Measurements from ENCODE around the gene BOC.

The BOC gene

DNA sequence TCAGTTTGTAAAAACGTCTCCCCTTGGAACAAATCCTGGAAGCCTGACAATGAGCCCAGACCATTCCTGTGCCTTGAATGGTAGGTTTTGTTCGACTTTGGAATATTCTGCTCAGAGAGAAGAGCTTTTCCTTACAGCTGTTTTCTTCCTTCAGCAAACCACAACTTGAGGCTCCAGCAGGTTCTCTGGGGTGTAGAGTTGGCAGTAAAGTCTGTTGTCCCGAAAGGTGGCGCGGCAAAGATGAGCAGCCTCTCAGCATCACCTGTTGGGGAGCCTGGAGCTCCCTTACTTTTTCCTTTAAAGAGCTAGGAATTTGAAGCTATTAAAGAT is 65.4 kb downstream of the BOC start:
- no peaks in the 10 kb centered on the region for H3K9me3 Mint-ChIP-seq
- H3K36me3 Mint-ChIP-seq (ENCODE audit: low read depth), result peaks cover 88% of the 10 kb centered on the region
- TF ChIP-seq, protein P1, sequence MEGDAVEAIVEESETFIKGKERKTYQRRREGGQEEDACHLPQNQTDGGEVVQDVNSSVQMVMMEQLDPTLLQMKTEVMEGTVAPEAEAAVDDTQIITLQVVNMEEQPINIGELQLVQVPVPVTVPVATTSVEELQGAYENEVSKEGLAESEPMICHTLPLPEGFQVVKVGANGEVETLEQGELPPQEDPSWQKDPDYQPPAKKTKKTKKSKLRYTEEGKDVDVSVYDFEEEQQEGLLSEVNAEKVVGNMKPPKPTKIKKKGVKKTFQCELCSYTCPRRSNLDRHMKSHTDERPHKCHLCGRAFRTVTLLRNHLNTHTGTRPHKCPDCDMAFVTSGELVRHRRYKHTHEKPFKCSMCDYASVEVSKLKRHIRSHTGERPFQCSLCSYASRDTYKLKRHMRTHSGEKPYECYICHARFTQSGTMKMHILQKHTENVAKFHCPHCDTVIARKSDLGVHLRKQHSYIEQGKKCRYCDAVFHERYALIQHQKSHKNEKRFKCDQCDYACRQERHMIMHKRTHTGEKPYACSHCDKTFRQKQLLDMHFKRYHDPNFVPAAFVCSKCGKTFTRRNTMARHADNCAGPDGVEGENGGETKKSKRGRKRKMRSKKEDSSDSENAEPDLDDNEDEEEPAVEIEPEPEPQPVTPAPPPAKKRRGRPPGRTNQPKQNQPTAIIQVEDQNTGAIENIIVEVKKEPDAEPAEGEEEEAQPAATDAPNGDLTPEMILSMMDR (IDR thresholded peaks at IDR 0.05; ENCODE audit: unreplicated experiment in 3 of 3), result no peak
- peak overlapping the region; percentile 95 to 100 (median 96) for H3K27ac Mint-ChIP-seq
- H3K27me3 Mint-ChIP-seq (ENCODE audit: low read depth), result no peaks in the 10 kb centered on the region
- H3K4me3 Mint-ChIP-seq, result no peak overlapping the region
- peaks cover 68% of the 10 kb centered on the region for H3K4me1 Mint-ChIP-seq

DNA sequence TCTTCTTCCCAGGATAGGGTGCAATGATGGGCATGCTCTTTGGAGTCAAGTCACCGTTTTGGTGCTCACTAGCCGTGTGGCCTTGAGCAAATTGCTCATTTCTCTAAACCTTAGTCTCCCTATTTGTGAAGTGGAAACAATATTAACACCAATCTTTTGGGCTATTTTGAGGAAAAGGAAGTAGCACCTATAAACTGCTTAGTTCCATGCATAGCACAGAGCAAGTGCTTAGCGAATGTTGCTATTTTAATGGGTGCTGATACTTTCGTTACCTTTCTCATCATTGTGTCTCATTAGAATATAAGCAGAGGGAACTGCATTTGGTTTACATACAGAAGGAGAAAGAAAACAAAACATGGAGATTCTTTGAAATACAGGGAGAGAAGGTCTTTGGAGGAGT is 66.1 kb downstream of the BOC start:
- Mint-ChIP-seq H3K9me3 (no peaks in the 10 kb centered on the region), H3K27me3 (ENCODE audit: low read depth) (peaks cover 3% of the 10 kb centered on the region), H3K36me3 (ENCODE audit: low read depth) (peaks cover 88% of the 10 kb centered on the region), H3K4me1 (peaks cover 68% of the 10 kb centered on the region), H3K4me3 (no peak overlapping the region), H3K27ac (peak overlapping the region; percentile 38 to 100 (median 95))
- TF ChIP-seq, protein P1 (IDR thresholded peaks at IDR 0.05; ENCODE audit: unreplicated experiment in 3 of 3), result no peak

DNA sequence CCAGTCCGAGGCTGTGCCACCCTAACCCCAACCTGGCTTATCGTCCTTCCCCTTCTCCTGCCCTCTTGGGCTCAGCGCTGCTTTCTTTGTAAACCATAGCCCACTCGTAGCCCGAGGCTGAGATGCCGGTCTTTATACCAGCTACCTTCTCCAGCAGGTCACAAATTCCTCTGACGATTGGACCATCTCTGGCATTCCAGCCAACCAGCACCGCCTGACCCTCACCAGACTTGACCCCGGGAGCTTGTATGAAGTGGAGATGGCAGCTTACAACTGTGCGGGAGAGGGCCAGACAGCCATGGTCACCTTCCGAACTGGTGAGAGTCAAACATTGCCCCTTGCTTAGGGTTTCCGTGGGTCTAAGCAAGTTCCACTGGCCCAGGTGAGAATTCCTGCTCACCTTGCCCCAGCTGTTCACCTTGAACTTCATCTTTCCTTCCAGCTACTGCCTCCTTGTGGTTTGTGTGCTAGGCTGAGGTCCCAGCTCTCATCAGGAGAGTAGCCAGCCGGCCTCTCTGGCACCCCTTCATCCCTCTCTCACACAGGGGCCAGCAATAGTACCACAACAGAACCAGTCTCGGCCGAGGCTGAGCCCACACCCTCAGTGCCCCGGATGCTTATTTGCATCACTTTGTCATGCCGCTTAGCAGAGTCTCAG is 66.7 kb downstream of the BOC start:
- H3K36me3 Mint-ChIP-seq (ENCODE audit: low read depth), result peaks cover 90% of the 10 kb centered on the region
- no peaks in the 10 kb centered on the region for H3K9me3 Mint-ChIP-seq
- H3K4me1 Mint-ChIP-seq, result peaks cover 70% of the 10 kb centered on the region
- no peak overlapping the region for H3K4me3 Mint-ChIP-seq
- H3K27me3 Mint-ChIP-seq (ENCODE audit: low read depth), result peaks cover 3% of the 10 kb centered on the region
- peak overlapping the region; percentile 8 to 100 (median 64) for H3K27ac Mint-ChIP-seq
- TF ChIP-seq, protein P1 (IDR thresholded peaks at IDR 0.05; ENCODE audit: unreplicated experiment in 3 of 3), result no peak

DNA sequence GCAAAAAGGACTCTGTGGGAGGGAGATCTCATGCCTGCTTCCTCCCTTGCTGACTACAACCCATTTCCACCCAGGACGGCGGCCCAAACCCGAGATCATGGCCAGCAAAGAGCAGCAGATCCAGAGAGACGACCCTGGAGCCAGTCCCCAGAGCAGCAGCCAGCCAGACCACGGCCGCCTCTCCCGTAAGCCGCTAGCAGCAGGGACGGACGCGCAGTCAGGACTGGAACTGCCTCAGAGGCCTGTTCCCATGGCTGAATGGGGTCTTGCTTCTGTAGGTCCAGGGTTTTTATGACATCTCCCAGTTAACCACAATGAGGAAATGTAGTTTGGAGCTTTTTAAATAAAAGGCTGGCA is 67.2 kb downstream of the BOC start:
- TF ChIP-seq, protein P1 (IDR thresholded peaks at IDR 0.05; ENCODE audit: unreplicated experiment in 3 of 3), result no peak
- H3K36me3 Mint-ChIP-seq (ENCODE audit: low read depth), result peaks cover 92% of the 10 kb centered on the region
- H3K9me3 Mint-ChIP-seq, result no peaks in the 10 kb centered on the region
- H3K27me3 Mint-ChIP-seq (ENCODE audit: low read depth), result peaks cover 3% of the 10 kb centered on the region
- H3K4me3 Mint-ChIP-seq, result no peak overlapping the region
- H3K4me1 Mint-ChIP-seq, result peaks cover 67% of the 10 kb centered on the region
- H3K27ac Mint-ChIP-seq, result peak overlapping the region; percentile 8 to 100 (median 64)

DNA sequence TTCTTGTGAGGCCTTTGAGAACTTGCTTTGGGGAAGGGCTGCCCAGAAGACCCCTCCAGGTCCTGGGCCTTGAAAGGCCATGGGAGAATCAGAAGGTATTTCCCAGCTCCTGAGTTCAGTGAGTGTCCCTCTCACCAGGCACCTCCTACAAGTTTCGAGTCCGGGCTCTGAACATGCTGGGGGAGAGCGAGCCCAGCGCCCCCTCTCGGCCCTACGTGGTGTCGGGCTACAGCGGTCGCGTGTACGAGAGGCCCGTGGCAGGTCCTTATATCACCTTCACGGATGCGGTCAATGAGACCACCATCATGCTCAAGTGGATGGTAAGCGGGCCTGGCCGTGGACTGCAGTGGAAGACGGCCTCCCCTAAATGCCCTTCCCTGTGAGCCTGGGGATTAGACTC is 68.3 kb downstream of the BOC start:
- no peaks in the 10 kb centered on the region for H3K9me3 Mint-ChIP-seq
- peaks cover 3% of the 10 kb centered on the region for H3K27me3 Mint-ChIP-seq (ENCODE audit: low read depth)
- H3K4me3 Mint-ChIP-seq, result no peak overlapping the region
- H3K27ac Mint-ChIP-seq, result peak overlapping the region in 1 of 3 experiments; percentile 81
- peaks cover 61% of the 10 kb centered on the region for H3K4me1 Mint-ChIP-seq
- TF ChIP-seq, protein P1 (IDR thresholded peaks at IDR 0.05; ENCODE audit: unreplicated experiment in 3 of 3), result no peak
- peaks cover 93% of the 10 kb centered on the region for H3K36me3 Mint-ChIP-seq (ENCODE audit: low read depth)

DNA sequence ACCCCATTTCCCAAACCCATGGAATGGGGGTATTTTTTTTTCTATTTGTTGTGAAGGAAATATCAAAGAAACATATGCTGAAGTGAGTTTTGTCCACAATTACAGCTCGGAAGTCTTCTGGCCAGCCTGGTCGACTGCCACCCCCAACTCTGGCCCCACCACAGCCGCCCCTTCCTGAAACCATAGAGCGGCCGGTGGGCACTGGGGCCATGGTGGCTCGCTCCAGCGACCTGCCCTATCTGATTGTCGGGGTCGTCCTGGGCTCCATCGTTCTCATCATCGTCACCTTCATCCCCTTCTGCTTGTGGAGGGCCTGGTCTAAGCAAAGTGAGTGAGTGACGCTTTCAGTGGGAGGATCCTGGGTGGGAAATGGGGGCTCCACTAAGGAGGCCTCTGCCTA is 71.9 kb downstream of the BOC start:
- Mint-ChIP-seq H3K9me3 (no peaks in the 10 kb centered on the region), H3K27me3 (ENCODE audit: low read depth) (peaks cover 3% of the 10 kb centered on the region), H3K4me1 (peaks cover 53% of the 10 kb centered on the region), H3K4me3 (no peak overlapping the region), H3K36me3 (ENCODE audit: low read depth) (peaks cover 80% of the 10 kb centered on the region), H3K27ac (peak overlapping the region in 2 of 3 experiments; percentile 1 to 81)
- TF ChIP-seq, protein P1 (IDR thresholded peaks at IDR 0.05; ENCODE audit: unreplicated experiment in 3 of 3), result no peak
